EL (cell line): ENCODE data around the gene MSANTD7.
"Not testable (repeated sequence)": the region's sequence is repeated elsewhere in the genome, so short reads cannot be mapped to it uniquely, and the experiment has no call there.

Experiments used
- DNase-seq: peaks from one replicate; pipeline ENCODE4 v3.0.0-alpha.2; 2016

The MSANTD7 gene

GRCh38 chr10:14838582-14839304 is 637 bp downstream of the MSANTD7 start:
- peak; percentile 24 for DNase-seq

GRCh38 chr10:14839305-14839695 is 1.2 kb downstream of the MSANTD7 start:
- DNase-seq, result peak; percentile 50

DNA sequence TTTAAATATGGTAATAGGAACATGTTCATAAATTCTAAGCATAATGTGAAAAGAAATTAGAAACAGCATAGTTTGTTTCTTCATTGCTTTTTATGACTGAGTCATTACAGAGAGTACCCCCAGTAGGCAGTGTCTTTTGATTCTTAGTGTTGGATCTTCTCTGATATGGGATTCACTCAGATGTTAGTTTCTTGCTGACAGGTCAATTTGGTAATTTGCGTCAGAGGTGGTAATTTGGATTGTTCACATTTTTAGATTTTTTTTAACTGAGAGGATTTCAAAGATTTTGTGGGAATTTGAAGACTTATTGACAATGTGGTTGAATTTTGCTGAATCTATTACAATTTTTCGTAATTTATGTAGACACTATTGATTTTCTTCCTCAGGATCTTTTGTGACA is 2.1 kb downstream of the MSANTD7 start:
- no peak for DNase-seq

- no peak for DNase-seq
Measured at GRCh38 chr10:14843327-14843988, 5.4 kb downstream of the MSANTD7 start.

- no peak for DNase-seq
Measured at GRCh38 chr10:14844948-14845347, 6.8 kb downstream of the MSANTD7 start.

- DNase-seq, result no peak
Measured at GRCh38 chr10:14852236-14852635, 14.1 kb downstream of the MSANTD7 start.

DNA sequence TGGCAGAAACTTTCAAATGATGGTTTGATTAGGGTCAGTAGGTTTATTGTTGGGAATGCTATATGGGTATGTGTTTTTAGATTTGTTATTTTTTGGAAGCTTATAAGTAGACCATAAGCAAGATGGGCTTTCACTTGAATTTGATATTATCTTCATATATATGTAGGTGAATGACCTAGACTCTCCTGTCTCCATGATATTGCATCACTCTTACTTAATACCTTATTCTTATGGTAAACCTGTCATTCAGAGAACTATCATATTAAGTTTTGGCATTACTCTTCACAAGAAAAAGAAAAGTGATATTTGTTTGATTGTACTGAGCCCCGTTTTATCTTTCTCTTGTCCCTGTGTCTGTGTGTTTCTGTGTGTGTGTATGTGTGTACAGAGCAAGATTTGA is 17.3 kb downstream of the MSANTD7 start:
- DNase-seq, result no peak

DNA sequence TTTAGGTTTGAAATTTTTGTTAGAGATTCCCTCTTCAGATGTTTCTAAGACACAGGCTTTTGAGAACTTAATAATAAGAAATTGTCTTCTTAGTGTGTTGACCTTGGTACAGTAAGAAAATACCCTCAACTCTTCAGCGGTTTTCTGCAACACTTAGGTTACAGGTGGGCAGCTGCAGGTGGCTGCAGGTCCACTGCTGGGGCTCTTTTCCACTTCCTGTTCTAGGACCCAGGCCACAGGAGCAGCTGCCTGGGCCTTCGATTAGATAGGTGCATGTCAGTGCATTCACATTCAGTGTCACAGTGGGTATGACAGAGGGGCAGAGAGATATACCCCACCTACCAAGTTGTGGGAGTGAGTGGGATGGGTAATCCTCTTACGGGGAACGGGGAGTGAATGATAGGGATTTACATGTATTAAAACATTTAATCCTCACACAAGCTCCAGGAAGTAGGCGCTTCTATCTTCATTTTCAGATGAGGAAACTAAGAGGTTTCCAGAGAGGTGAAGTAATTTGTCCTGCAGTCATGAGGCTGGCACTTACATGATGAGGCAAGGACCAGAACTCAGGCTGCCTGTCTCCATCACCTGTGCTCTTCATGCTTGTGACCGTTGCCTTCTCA is 20.3 kb downstream of the MSANTD7 start:
- DNase-seq, result no peak

GRCh38 chr10:14859043-14859442 is 20.9 kb downstream of the MSANTD7 start:
- no peak for DNase-seq

DNA sequence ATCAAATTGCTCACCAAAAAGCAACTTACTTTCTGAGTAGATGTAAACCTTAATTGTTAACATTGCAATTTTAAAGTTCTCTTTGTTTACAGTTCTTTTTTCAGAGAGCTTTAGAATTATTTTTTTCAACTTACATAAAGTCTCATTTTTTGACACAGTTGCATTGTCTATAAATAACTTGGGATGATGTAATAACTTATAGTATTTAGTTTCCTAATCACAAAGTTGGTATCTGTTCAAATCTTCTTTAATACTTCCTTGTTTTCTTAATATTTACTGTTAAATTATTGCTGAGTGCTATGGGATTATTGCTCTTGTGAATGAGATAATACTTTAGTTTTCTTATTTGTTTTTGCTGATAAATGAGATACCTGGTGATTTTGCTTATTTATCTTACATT is 21.7 kb downstream of the MSANTD7 start:
- no peak for DNase-seq

DNA sequence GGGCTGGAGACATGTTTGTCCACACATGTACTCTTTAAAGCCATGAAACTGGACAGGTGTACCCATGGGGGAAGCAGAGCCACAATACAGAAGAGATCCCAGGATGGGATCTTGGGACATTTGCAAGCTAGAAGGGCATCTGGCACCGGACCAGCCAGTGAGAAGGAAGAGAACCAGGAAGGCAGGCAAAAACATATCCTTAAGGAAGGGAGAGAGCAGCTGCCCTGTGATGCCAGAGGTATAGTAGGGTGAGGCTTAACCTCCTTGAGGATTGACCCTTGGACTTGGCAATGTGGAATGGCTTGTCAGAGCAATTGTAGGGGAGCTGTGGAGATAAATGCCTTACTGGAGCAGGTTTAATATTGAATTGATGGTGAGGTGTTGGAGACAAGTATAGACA is 22.7 kb downstream of the MSANTD7 start:
- no peak for DNase-seq

- not testable (repeated sequence) for DNase-seq
Measured at GRCh38 chr10:14864466-14864865, 26.4 kb downstream of the MSANTD7 start.

GRCh38 chr10:14864871-14865270 is 26.8 kb downstream of the MSANTD7 start:
- not testable (repeated sequence) for DNase-seq

DNA sequence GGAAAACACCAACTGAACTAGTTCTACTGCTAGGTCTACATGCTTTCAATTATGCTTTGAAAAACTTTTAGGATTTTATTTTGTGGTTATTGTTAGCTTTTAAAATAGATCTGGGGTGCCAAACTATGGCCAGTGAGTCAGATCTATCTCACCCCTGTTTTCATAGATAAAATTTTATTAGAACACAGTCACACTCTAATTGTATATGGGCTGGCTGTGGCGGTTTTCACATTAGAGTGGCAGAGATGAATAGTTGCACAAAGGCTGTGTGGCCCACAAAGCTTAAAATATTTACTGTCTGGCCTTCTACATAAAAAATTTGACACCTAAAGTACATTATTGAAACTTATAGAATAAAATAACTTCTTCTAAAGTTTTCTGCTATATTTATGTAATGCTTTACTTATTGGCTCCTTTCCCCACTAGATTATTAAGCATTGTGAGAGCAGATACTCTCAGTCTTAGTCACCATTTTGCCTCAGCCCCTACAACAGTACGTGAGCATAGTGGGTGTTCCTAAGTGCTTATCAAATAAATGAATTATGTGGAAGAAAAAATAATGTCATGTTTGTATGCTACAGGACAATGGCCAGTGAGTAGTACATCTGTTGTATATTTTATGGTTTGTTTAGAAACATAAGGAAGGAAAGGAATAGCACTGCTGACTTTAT is 35.1 kb downstream of the MSANTD7 start:
- peak; percentile 78 for DNase-seq

GRCh38 chr10:14875941-14876340 is 37.8 kb downstream of the MSANTD7 start:
- no peak for DNase-seq

GRCh38 chr10:14876764-14877163 is 38.7 kb downstream of the MSANTD7 start:
- no peak for DNase-seq

DNA sequence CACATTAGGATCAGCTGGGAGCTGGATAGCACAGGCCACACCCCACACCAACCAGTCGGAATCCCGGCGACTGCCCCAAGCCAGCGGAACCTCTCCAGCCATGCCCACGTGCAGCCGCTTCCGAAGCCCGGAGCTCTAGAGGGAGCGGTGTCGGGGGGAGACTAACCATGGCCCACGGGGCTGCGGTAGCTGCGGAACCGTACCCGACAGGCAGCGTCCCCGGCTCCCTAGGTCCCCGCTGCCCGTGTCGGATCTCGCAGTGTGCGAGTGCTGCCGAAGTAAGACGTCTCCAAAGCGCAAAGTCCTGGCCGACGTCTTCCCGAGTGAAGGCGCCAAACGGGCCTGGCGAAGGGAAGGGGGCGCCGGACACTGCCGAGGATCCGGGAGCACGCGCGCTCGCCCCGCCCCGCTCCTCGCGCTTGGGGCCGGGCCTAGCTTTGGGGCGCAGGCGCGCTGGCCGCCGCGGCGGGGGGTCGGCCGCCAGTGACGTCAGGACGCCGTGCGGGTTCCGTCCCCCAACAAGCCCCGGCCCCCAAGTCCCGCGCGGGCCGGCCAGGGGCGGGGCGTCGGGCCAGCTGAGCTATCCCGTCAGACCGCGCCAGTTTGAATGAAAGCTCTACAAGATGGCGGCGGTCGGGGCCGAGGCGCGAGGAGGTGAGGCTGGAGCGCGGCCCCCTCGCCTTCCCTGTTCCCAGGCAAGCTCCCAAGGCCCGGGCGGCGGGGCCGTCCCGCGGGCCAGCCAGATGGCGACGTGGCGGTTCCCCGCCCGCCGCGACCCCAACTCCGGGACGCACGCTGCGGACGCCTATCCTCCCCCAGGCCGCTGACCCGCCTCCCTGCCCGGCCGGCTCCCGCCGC is 40.4 kb downstream of the MSANTD7 start, which contains the start of gene SUV39H2:
Gene SUV39H2, plus strand, starts transcription at position 601 of the 858 bp plus-strand sequence. Its CDS starts 23 bp downstream, at position 624.
- DNase-seq, result peak; percentile 95

- DNase-seq, result peak; percentile 43
Measured at GRCh38 chr10:14879124-14879927, 41.2 kb downstream of the MSANTD7 start.

GRCh38 chr10:14879928-14880193 is 41.8 kb downstream of the MSANTD7 start:
- DNase-seq, result no peak

- peak; percentile 6 for DNase-seq
Measured at GRCh38 chr10:14880229-14880628, 42.1 kb downstream of the MSANTD7 start.

DNA sequence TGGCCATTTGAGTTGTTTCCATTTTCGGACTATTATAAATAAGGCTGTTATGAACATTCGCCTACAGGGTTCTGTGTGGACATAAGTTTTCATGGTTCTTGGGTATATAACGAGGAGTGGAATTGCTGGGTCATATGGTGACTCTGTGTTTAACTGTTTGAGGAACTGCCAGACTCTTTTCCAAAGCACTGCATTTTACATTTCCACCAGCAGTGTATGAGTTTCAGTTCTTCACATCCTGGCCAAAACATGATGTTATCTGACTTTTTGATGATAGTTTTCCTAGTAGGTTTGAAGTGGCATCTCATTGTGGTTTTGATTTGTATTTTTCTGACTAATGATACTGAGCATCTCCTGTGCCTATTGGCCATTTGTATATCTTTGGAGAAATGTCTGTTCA is 46.0 kb downstream of the MSANTD7 start:
- DNase-seq, result no peak
